Measurements from ENCODE around the gene SHROOM3. TPM values are rescaled to one million over a fixed set of nuclear protein-coding genes. Genes with fewer than 3 reads are reported as not detected.

Gene SHROOM3
- total RNA-seq, 6 experiments from 2014 or later = 39.1 to 98.7 (median 40.9) TPM

DNA sequence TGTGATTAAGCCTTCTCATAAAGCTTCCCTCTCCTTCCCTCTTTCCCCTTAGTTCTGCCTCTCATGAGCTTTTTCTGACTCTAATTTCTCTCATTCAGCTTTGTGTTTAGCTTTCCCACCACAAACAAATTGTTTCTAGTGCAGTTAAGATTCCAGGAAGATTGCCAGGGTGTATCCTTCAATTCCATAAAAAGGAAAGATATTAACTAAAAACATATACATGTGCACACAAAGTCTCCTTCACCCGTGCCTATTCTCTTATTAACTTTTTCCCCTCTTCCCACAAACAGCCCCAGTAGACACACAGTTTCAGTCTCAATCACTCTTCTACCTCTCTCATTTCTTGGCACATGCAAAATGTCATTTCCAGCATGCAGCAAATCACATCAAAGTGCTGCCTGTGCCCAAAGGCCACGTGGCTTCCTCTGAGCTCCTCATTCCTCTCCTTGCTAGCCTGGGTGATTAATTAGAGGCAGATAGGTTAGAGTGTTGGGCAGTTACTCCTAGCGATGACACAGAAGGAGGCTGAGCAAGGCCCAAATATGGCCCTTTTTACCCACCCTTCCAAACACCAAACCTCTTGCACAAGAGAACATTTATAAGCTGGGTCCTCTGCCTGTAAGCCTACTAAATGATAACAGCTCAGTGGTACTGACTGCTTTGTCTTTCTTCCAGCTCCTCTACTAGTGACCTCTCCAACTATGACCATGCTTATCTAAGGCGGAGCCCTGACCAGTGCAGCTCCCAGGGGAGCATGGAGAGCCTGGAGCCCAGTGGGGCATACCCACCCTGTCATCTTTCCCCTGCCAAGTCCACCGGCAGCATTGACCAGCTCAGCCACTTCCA, 303.3 kb downstream of the SHROOM3 start:
- H3K36me3 Mint-ChIP-seq (ENCODE audit: low read depth) = peaks cover 34% of the 10 kb centered on the region
- peak overlapping the region; percentile 87 for H3K27ac Mint-ChIP-seq
- H3K4me1 Mint-ChIP-seq (ENCODE audit: low read depth) = peaks cover 72% of the 10 kb centered on the region
- H3K9me3 Mint-ChIP-seq = peaks cover 5% of the 10 kb centered on the region
- peaks cover 2% of the 10 kb centered on the region; the same call in 1 of the 2 replicates for H3K27me3 Mint-ChIP-seq (ENCODE audit: insufficient read depth)
- peak; percentile 94 for DNase-seq
- H3K4me3 Mint-ChIP-seq = peak overlapping the region; percentile 55
- TF ChIP-seq, protein P1, sequence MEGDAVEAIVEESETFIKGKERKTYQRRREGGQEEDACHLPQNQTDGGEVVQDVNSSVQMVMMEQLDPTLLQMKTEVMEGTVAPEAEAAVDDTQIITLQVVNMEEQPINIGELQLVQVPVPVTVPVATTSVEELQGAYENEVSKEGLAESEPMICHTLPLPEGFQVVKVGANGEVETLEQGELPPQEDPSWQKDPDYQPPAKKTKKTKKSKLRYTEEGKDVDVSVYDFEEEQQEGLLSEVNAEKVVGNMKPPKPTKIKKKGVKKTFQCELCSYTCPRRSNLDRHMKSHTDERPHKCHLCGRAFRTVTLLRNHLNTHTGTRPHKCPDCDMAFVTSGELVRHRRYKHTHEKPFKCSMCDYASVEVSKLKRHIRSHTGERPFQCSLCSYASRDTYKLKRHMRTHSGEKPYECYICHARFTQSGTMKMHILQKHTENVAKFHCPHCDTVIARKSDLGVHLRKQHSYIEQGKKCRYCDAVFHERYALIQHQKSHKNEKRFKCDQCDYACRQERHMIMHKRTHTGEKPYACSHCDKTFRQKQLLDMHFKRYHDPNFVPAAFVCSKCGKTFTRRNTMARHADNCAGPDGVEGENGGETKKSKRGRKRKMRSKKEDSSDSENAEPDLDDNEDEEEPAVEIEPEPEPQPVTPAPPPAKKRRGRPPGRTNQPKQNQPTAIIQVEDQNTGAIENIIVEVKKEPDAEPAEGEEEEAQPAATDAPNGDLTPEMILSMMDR (IDR thresholded peaks at IDR 0.05) = no peak

DNA sequence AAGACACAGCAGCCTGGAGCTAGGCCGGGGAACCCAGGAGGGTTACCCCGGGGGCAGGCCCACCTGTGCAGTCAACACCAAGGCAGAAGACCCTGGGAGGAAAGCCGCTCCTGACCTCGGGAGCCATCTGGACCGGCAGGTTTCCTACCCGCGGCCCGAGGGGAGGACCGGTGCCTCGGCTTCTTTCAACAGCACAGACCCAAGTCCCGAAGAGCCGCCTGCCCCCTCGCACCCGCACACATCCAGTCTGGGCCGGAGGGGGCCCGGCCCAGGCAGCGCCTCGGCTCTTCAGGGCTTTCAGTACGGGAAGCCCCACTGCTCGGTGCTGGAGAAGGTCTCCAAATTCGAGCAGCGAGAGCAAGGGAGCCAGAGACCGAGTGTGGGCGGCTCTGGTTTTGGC, 305.2 kb downstream of the SHROOM3 start:
- H3K9me3 Mint-ChIP-seq = peaks cover 5% of the 10 kb centered on the region
- peaks cover 37% of the 10 kb centered on the region for H3K36me3 Mint-ChIP-seq (ENCODE audit: low read depth)
- TF ChIP-seq, protein P1 (IDR thresholded peaks at IDR 0.05) = no peak
- H3K4me3 Mint-ChIP-seq = peak overlapping the region; percentile 31; the same call in 1 of the 2 replicates
- peaks cover 2% of the 10 kb centered on the region; the same call in 1 of the 2 replicates for H3K27me3 Mint-ChIP-seq (ENCODE audit: insufficient read depth)
- no peak for DNase-seq
- peaks cover 79% of the 10 kb centered on the region for H3K4me1 Mint-ChIP-seq (ENCODE audit: low read depth)
- H3K27ac Mint-ChIP-seq = peak overlapping the region; percentile 87

DNA sequence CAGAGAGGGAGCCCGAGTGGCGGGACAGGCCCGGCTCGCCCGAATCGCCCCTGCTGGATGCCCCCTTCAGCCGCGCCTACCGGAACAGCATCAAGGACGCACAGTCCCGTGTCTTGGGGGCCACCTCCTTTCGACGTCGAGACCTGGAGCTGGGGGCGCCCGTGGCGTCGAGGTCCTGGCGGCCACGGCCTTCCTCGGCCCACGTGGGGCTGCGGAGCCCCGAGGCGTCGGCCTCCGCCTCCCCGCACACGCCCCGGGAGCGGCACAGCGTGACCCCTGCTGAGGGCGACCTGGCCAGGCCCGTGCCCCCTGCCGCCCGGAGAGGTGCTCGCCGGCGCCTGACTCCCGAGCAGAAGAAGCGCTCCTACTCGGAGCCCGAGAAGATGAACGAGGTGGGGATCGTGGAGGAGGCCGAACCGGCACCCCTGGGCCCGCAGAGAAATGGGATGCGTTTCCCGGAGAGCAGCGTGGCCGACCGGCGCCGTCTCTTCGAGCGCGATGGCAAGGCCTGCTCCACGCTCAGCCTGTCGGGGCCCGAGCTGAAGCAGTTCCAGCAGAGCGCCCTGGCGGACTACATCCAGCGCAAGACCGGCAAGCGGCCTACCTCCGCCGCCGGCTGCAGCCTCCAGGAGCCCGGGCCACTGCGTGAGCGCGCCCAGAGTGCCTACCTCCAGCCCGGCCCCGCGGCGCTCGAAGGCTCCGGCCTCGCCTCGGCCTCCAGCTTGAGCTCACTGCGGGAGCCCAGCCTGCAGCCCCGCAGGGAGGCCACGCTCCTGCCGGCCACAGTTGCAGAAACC, 306.0 kb downstream of the SHROOM3 start:
- no peak overlapping the region for H3K27ac Mint-ChIP-seq
- no peak overlapping the region for H3K4me3 Mint-ChIP-seq
- peaks cover 5% of the 10 kb centered on the region for H3K9me3 Mint-ChIP-seq
- no peak for DNase-seq
- peaks cover 39% of the 10 kb centered on the region for H3K36me3 Mint-ChIP-seq (ENCODE audit: low read depth)
- peaks cover 2% of the 10 kb centered on the region; the same call in 1 of the 2 replicates for H3K27me3 Mint-ChIP-seq (ENCODE audit: insufficient read depth)
- TF ChIP-seq, protein P1 (IDR thresholded peaks at IDR 0.05) = no peak
- peaks cover 84% of the 10 kb centered on the region for H3K4me1 Mint-ChIP-seq (ENCODE audit: low read depth)

DNA sequence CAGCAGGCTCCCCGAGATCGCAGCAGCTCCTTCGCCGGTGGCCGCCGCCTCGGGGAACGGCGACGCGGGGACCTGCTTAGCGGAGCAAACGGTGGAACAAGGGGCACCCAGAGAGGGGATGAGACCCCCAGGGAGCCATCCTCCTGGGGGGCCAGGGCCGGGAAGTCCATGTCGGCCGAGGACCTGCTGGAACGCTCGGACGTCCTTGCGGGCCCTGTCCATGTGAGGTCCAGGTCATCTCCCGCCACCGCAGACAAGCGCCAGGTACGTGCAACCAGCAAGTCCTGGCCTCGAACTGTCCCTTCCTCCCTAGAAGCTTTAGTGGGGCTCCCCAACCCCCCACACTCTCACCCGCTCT, 306.6 kb downstream of the SHROOM3 start:
- H3K27me3 Mint-ChIP-seq (ENCODE audit: insufficient read depth) = peaks cover 2% of the 10 kb centered on the region; the same call in 1 of the 2 replicates
- H3K36me3 Mint-ChIP-seq (ENCODE audit: low read depth) = peaks cover 36% of the 10 kb centered on the region
- H3K4me3 Mint-ChIP-seq = peak overlapping the region; percentile 73
- TF ChIP-seq, protein P1 (IDR thresholded peaks at IDR 0.05) = no peak
- H3K4me1 Mint-ChIP-seq (ENCODE audit: low read depth) = peaks cover 83% of the 10 kb centered on the region
- H3K9me3 Mint-ChIP-seq = peaks cover 5% of the 10 kb centered on the region
- no peak for DNase-seq
- H3K27ac Mint-ChIP-seq = peak overlapping the region; percentile 81

DNA sequence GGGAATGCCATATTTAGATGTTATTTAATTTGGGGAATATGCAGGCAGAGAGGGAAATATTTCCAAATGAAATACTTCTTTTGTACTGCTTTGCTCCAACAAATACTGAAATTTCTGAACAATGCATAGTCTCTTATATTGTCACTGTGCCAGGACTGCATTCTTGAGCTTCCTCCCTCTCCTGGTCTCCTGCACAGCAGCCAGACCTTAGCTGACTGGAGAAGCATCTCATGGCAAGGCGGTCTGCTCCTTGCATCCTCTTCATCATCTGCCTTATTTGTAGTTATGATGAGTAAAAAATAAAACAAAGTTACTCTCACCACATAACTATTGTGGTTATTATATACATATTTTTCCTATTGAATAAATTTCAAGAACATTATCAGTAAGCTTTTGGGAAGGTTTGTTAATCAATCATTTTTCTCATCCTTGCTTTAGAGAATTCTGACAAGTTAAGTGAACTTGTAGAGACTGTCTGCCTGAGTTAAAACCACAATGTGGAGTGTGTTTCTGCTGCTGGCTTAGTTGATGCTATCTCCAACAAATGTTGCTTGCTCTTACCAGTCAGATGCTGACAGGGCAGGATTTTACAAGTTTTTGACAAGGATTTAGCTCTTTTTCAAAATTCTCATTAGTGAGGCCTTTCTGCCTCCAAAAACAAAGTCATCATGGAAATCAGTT, 309.4 kb downstream of the SHROOM3 start:
- TF ChIP-seq, protein P1 (IDR thresholded peaks at IDR 0.05) = no peak
- H3K4me1 Mint-ChIP-seq (ENCODE audit: low read depth) = peaks cover 83% of the 10 kb centered on the region
- H3K27me3 Mint-ChIP-seq (ENCODE audit: insufficient read depth) = peaks cover 2% of the 10 kb centered on the region; the same call in 1 of the 2 replicates
- peak overlapping the region; percentile 81 for H3K27ac Mint-ChIP-seq
- H3K36me3 Mint-ChIP-seq (ENCODE audit: low read depth) = peaks cover 55% of the 10 kb centered on the region
- DNase-seq = peak; percentile 63
- H3K4me3 Mint-ChIP-seq = peak overlapping the region; percentile 73
- peaks cover 5% of the 10 kb centered on the region for H3K9me3 Mint-ChIP-seq
